ENCODE results near the gene AP2B1. TPM values are rescaled to one million over a fixed set of nuclear protein-coding genes. Genes with fewer than 3 reads are reported as not detected.

The AP2B1 gene
- total and polyA plus RNA-seq, 8 donors: 21.6 to 171 (median 57.2) TPM

GRCh38 chr17:35735036-35735805, 148.1 kb downstream of the AP2B1 start:
- 74 to 87% (median 85%) methylated on average over 27 to 29 of the region's 29 CpGs for WGBS, 5 donors
- intact Hi-C loops (cut with DNase I; ENCODE audit: low total_unique reads): loop anchor here (10.0 kb wide), 1 partner anchor 120 kb away; no protein-coding TSS in a partner anchor

GRCh38 chr17:35736236-35736635, 149.1 kb downstream of the AP2B1 start:
- no peak overlapping the region for H3K4me3 ChIP-seq
- H3K27me3 ChIP-seq: peaks cover 0 to 43% (median 7%) of the 10 kb centered on the region in 3 donors
- H3K9me3 ChIP-seq: no peaks in the 10 kb centered on the region
- no peak for DNase-seq
- 85 to 94% (median 89%) methylated on average over 5 of the region's 5 CpGs for WGBS, 5 donors
- TF ChIP-seq POLR2AphosphoS5 (IDR thresholded peaks at IDR 0.05): no peak
- TF ChIP-seq EP300 (IDR thresholded peaks at IDR 0.05): no peak
- no peak overlapping the region for H3K27ac ChIP-seq
- H3K4me1 ChIP-seq: peaks cover 7 to 20% (median 15%) of the 10 kb centered on the region in 4 donors
- intact Hi-C loops (cut with DNase I; ENCODE audit: low total_unique reads): loop anchor here (10.0 kb wide), 1 partner anchor 121 kb away; no protein-coding TSS in a partner anchor
- H3K36me3 ChIP-seq: no peaks in the 10 kb centered on the region

More at GRCh38 chr17:35735036-35735805, 148.1 kb downstream of the AP2B1 start:
- no peak for TF ChIP-seq CTCF (IDR thresholded peaks at IDR 0.05)
- TF ChIP-seq EP300 (IDR thresholded peaks at IDR 0.05): no peak
- no peak for TF ChIP-seq POLR2A (IDR thresholded peaks at IDR 0.05)
- TF ChIP-seq POLR2AphosphoS5 (IDR thresholded peaks at IDR 0.05): no peak
- Histone ChIP-seq H3K4me3 (no peak overlapping the region), H3K27me3 (peaks cover 0 to 32% (median 0%) of the 10 kb centered on the region in 3 donors), H3K9me3 (no peaks in the 10 kb centered on the region), H3K36me3 (no peaks in the 10 kb centered on the region), H3K4me1 (peaks cover 8 to 25% (median 21%) of the 10 kb centered on the region in 4 donors), H3K27ac (no peak overlapping the region)
- no peak for DNase-seq

- intact Hi-C loops (cut with DNase I; ENCODE audit: low total_unique reads): loop anchor here (10.0 kb wide), 1 partner anchor 124 kb away; no protein-coding TSS in a partner anchor
- no peaks in the 10 kb centered on the region for H3K36me3 ChIP-seq
- DNase-seq: no peak
- peaks cover 4 to 52% (median 30%) of the 10 kb centered on the region in 3 donors for H3K27me3 ChIP-seq
- H3K27ac ChIP-seq: no peak overlapping the region
- no peak overlapping the region for H3K4me3 ChIP-seq
- peaks cover 5 to 11% (median 8%) of the 10 kb centered on the region in 4 donors for H3K4me1 ChIP-seq
- H3K9me3 ChIP-seq: no peaks in the 10 kb centered on the region
- WGBS, 5 donors: 78 to 97% (median 84%) methylated on average over 3 to 5 of the region's 5 CpGs
- no peak for TF ChIP-seq POLR2AphosphoS5 (IDR thresholded peaks at IDR 0.05)
- no peak for TF ChIP-seq POLR2A (IDR thresholded peaks at IDR 0.05)
- TF ChIP-seq CTCF (IDR thresholded peaks at IDR 0.05): no peak
- TF ChIP-seq EP300 (IDR thresholded peaks at IDR 0.05): no peak
These were observed 151.5 kb downstream of the AP2B1 start for GRCh38 chr17:35738519-35739133.

GRCh38 chr17:35740216-35740615, 153.1 kb downstream of the AP2B1 start:
- Histone ChIP-seq H3K4me3 (no peak overlapping the region), H3K36me3 (no peaks in the 10 kb centered on the region), H3K27ac (no peak overlapping the region), H3K27me3 (peaks cover 4 to 68% (median 30%) of the 10 kb centered on the region in 3 donors), H3K9me3 (no peaks in the 10 kb centered on the region), H3K4me1 (peaks cover 5 to 11% (median 8%) of the 10 kb centered on the region in 4 donors)
- DNase-seq: no peak
- 87 to 90% (median 89%) methylated on average over 6 to 7 of the region's 7 CpGs for WGBS, 5 donors
- intact Hi-C loops (cut with DNase I; ENCODE audit: low total_unique reads): no loop called here
- TF ChIP-seq CTCF (IDR thresholded peaks at IDR 0.05): no peak
- TF ChIP-seq POLR2A (IDR thresholded peaks at IDR 0.05): no peak
- TF ChIP-seq EP300 (IDR thresholded peaks at IDR 0.05): no peak

Measured in stomach (tissue), 9 donors.